GM18858 (cell line): Measurements from ENCODE around the gene CPNE7.
A peak's percentile ranks its signal among the peaks of the same experiment; 100 is the strongest.

Source experiments
- ATAC-seq: cut with Tn5 transposase; IDR thresholded peaks from one replicate; pipeline ENCODE4 v1.9.1; 2021; ENCODE audit not compliant: unreplicated experiment

CPNE7 gene

GRCh38 chr16:89549007-89549700 is 26.4 kb upstream of the CPNE7 start:
- no peak for ATAC-seq

- no peak for ATAC-seq
Measured at GRCh38 chr16:89550421-89551007, 25.0 kb upstream of the CPNE7 start.

GRCh38 chr16:89552329-89552728 is 23.2 kb upstream of the CPNE7 start:
- no peak for ATAC-seq

- no peak for ATAC-seq
Measured at GRCh38 chr16:89552913-89553312, 22.6 kb upstream of the CPNE7 start.

- ATAC-seq: no peak
Measured at GRCh38 chr16:89553733-89554132, 21.8 kb upstream of the CPNE7 start.

- ATAC-seq: no peak
Measured at GRCh38 chr16:89554343-89554742, 21.2 kb upstream of the CPNE7 start.

GRCh38 chr16:89555265-89555664 is 20.3 kb upstream of the CPNE7 start:
- no peak for ATAC-seq

GRCh38 chr16:89555780-89556179 is 19.8 kb upstream of the CPNE7 start:
- ATAC-seq: no peak

- no peak for ATAC-seq
Measured at GRCh38 chr16:89556750-89557689, 18.5 kb upstream of the CPNE7 start.

- ATAC-seq: no peak
Measured at GRCh38 chr16:89557690-89558490, 17.7 kb upstream of the CPNE7 start.

GRCh38 chr16:89560378-89561141 is 15.0 kb upstream of the CPNE7 start, which contains the start of gene RPL13:
RPL13 (plus strand) TSS chr16:89560682; CDS start chr16:89560960, 278 bp downstream.
- peak; percentile 63 for ATAC-seq

- ATAC-seq: no peak
Measured at GRCh38 chr16:89561142-89561883, 14.2 kb upstream of the CPNE7 start.

- ATAC-seq: no peak
Measured at GRCh38 chr16:89561884-89562599, 13.5 kb upstream of the CPNE7 start.

GRCh38 chr16:89562939-89563338 is 12.6 kb upstream of the CPNE7 start:
- no peak for ATAC-seq

GRCh38 chr16:89563639-89564392 is 11.7 kb upstream of the CPNE7 start:
- no peak for ATAC-seq

GRCh38 chr16:89564476-89565255 is 10.9 kb upstream of the CPNE7 start:
- ATAC-seq: no peak

GRCh38 chr16:89565256-89565505 is 10.4 kb upstream of the CPNE7 start:
- ATAC-seq: no peak
